Fibroblast of pulmonary artery (primary cell): ENCODE measurements around the gene WDHD1.
A peak's percentile ranks its signal among the peaks of the same experiment; 100 is the strongest.
"Not testable (repeated sequence)": the region's sequence is repeated elsewhere in the genome, so short reads cannot be mapped to it uniquely, and the experiment has no call there.

Source experiments
- DNase-seq: peaks from one replicate; pipeline ENCODE4 v3.0.0-alpha.2; 2010; ENCODE audit warnings: low read depth
- H3K4me3 ChIP-seq: replicated peaks from 2 replicates; pipeline ENCODE4 v1.5.1; 2011; ENCODE audit warnings: low read depth, mild to moderate bottlenecking, control low read depth, low read length, moderate library complexity
- CTCF ChIP-seq: IDR thresholded peaks from 2 replicates; pipeline ENCODE4 v1.5.1; 2011; ENCODE audit warnings: mild to moderate bottlenecking, control low read depth, low read length, inconsistent platforms; ENCODE audit errors: missing control alignments

Gene WDHD1

DNA sequence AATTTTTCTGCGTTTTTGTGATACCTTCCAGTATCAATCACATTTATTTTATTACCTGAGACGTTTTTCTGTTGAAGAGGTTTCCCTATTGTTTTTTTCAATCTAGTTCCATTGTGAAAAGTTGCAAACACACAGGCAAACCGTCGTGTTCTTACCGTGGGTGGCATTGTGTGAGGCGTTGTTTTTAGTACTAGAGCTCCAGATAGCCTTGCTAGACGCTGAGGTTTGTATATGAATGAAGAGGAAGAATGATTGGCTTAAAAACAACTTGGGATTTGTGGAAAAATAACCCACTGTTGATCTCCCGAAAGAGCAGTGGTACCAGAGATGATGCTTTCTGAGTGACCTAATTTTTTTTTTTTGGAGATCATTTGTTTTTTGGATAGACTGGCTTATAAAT, 1.2 kb upstream of the WDHD1 start:
- H3K4me3 ChIP-seq, result peak overlapping the region; percentile 89
- DNase-seq, result peak; percentile 14
- TF ChIP-seq CTCF, result no peak

GRCh38 chr14:55026441-55026792, 482 bp downstream of the WDHD1 start:
- H3K4me3 ChIP-seq, result peak overlapping the region; percentile 89

GRCh38 chr14:55025948-55026347, 951 bp downstream of the WDHD1 start:
- no peak for TF ChIP-seq CTCF
- peak overlapping the region; percentile 89 for H3K4me3 ChIP-seq
- no peak for DNase-seq

More at GRCh38 chr14:55026441-55026792, 482 bp downstream of the WDHD1 start:
- no peak for DNase-seq
- TF ChIP-seq CTCF, result no peak

- DNase-seq, H3K4me3 ChIP-seq: not testable (repeated sequence)
These were observed 2.5 kb downstream of the WDHD1 start for GRCh38 chr14:55024365-55024764.

DNA sequence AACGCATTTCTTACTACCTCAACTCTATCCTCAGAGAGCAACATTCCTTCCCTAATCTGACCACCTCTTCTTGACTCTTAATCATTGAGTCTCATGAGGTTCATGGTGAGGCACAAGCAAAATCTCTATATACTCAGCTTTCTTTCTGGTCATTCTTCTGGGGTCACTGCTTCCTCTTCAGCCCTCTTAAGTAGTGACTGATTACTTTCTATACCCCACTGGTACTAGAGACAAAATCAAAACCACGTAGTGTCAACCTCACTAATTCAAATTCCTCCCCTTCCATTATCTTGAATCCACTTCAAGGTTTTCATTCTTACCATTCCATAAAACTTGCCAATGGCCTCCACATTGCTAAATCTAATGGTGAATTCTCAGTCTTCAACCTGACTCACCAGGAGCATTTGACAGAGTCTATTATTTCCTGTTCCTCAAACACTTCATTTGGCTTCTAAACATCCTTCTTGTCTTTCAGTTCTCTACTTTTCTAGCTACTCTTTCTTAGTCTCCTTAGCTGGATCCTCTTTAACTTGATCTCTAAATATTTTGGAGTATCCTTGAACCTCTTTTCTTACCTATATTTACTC, 6.8 kb downstream of the WDHD1 start:
- no peak for TF ChIP-seq CTCF
- DNase-seq, result peak; percentile 29
- H3K4me3 ChIP-seq, result no peak overlapping the region

- no peak for DNase-seq
- TF ChIP-seq CTCF, result no peak
- no peak overlapping the region for H3K4me3 ChIP-seq
These were observed 11.9 kb downstream of the WDHD1 start for GRCh38 chr14:55015006-55015405.

GRCh38 chr14:55005071-55005470, 21.8 kb downstream of the WDHD1 start:
- no peak for TF ChIP-seq CTCF
- H3K4me3 ChIP-seq, result no peak overlapping the region
- no peak for DNase-seq
